Calu3 (cell line): Measurements from ENCODE around the gene CDH19. TPM values are rescaled to one million over a fixed set of nuclear protein-coding genes. Genes with fewer than 3 reads are reported as not detected.

ENCODE experiments used
- BruUV-seq: library from RNA; stranded (reverse); fragments of 400-500 nt; replicated peaks from 2 replicates; lab custom pipeline; 2021; lab: Mats Ljungman, UMichigan
- CTCF ChIA-PET: fragments of 300-600 bp; sonication (Branson Sonifier 250); formaldehyde crosslinking; loops from one replicate; lab custom pipeline; 2022; ENCODE audit warnings: antibody characterized with exemption; lab: Charles Lee
- DNase-seq: peaks from one replicate; pipeline ENCODE4 v3.0.0; 2022
- H3K27ac Mint-ChIP-seq: one replicate; pipeline ENCODE4 v1.8.0; 2022; ENCODE audit warnings: mixed read lengths; ENCODE audit not compliant: unreplicated experiment
- H3K27me3 Mint-ChIP-seq: one replicate; pipeline ENCODE4 v1.8.0; 2022; ENCODE audit warnings: mixed read lengths; ENCODE audit not compliant: unreplicated experiment
- H3K36me3 Mint-ChIP-seq: one replicate; pipeline ENCODE4 v1.8.0; 2022; ENCODE audit warnings: mild to moderate bottlenecking, moderate library complexity, mixed read lengths; ENCODE audit not compliant: insufficient read depth, unreplicated experiment
- H3K4me1 Mint-ChIP-seq: one replicate; pipeline ENCODE4 v1.8.0; 2022; ENCODE audit warnings: mild to moderate bottlenecking, low read depth, mixed read lengths; ENCODE audit not compliant: unreplicated experiment
- H3K4me3 Mint-ChIP-seq: one replicate; pipeline ENCODE4 v1.8.0; 2022; ENCODE audit warnings: mild to moderate bottlenecking, low read depth, moderate library complexity, mixed read lengths; ENCODE audit not compliant: unreplicated experiment
- H3K9me3 Mint-ChIP-seq: one replicate; pipeline ENCODE4 v1.8.0; 2022; ENCODE audit warnings: low read depth, mixed read lengths; ENCODE audit not compliant: unreplicated experiment
- CTCF ChIP-seq: fragments of 200-600 bp; IDR thresholded peaks from one replicate; pipeline ENCODE4 v1.8.0; 2022; ENCODE audit warnings: antibody characterized with exemption; ENCODE audit not compliant: unreplicated experiment
- intact Hi-C: fragments of 100-400 bp; cut with micrococcal nuclease; formaldehyde crosslinking; loops from one replicate; pipeline ENCODE4 v1.10.0; 2022; ENCODE audit not compliant: unreplicated experiment
- total RNA-seq: library from RNA; stranded (reverse); gene quantifications from 2 replicates; pipeline ENCODE4 v1.2.3, GENCODE V29; 2022

Gene CDH19
- total RNA-seq, 1 experiment from 2014 or later = 0.33 TPM

- TF ChIP-seq CTCF = no peak
- H3K27ac Mint-ChIP-seq = peak overlapping the region; percentile 95
- BruUV-seq = no TSS peak
- intact Hi-C loops = loop anchor here (2.0 kb wide), 2 partner anchors 88 to 126 kb away; no protein-coding TSS in a partner anchor
- DNase-seq = peak; percentile 77
- H3K27me3 Mint-ChIP-seq = no peaks in the 10 kb centered on the region
- CTCF ChIA-PET = no interaction called here
- peaks cover 6% of the 10 kb centered on the region for H3K36me3 Mint-ChIP-seq
- peaks cover 23% of the 10 kb centered on the region for H3K4me1 Mint-ChIP-seq
- H3K9me3 Mint-ChIP-seq = peaks cover 3% of the 10 kb centered on the region
- peak overlapping the region; percentile 14 for H3K4me3 Mint-ChIP-seq
Measured at GRCh38 chr18:66599190-66599589, 4.7 kb downstream of the CDH19 start.

GRCh38 chr18:66587430-66587829 is 16.5 kb downstream of the CDH19 start:
- Mint-ChIP-seq H3K27me3 (no peaks in the 10 kb centered on the region), H3K36me3 (no peaks in the 10 kb centered on the region)
- no TSS peak for BruUV-seq

GRCh38 chr18:66582211-66582610 is 21.7 kb downstream of the CDH19 start:
- BruUV-seq = no TSS peak
- intact Hi-C loops = no loop called here
- TF ChIP-seq CTCF = no peak
- H3K27me3 Mint-ChIP-seq = no peaks in the 10 kb centered on the region
- no peaks in the 10 kb centered on the region for H3K4me1 Mint-ChIP-seq
- no peak overlapping the region for H3K4me3 Mint-ChIP-seq
- CTCF ChIA-PET = no interaction called here
- H3K9me3 Mint-ChIP-seq = no peaks in the 10 kb centered on the region
- no peak overlapping the region for H3K27ac Mint-ChIP-seq
- DNase-seq = no peak
- H3K36me3 Mint-ChIP-seq = no peaks in the 10 kb centered on the region

More at GRCh38 chr18:66587430-66587829, 16.5 kb downstream of the CDH19 start:
- no peak for DNase-seq
- Mint-ChIP-seq H3K9me3 (no peaks in the 10 kb centered on the region), H3K27ac (no peak overlapping the region), H3K4me1 (no peaks in the 10 kb centered on the region), H3K4me3 (no peak overlapping the region)
- intact Hi-C loops = no loop called here
- no peak for TF ChIP-seq CTCF
- CTCF ChIA-PET = no interaction called here

- H3K9me3 Mint-ChIP-seq = no peaks in the 10 kb centered on the region
- H3K4me3 Mint-ChIP-seq = no peak overlapping the region
- no TSS peak for BruUV-seq
- no peaks in the 10 kb centered on the region for H3K4me1 Mint-ChIP-seq
- no peak for DNase-seq
- no peak overlapping the region for H3K27ac Mint-ChIP-seq
- H3K36me3 Mint-ChIP-seq = no peaks in the 10 kb centered on the region
- CTCF ChIA-PET = no interaction called here
- intact Hi-C loops = no loop called here
- no peaks in the 10 kb centered on the region for H3K27me3 Mint-ChIP-seq
- TF ChIP-seq CTCF = no peak
Measured at GRCh38 chr18:66575263-66575662, 28.6 kb downstream of the CDH19 start.
